ENCODE data around the gene STPG2.

GRCh38 chr4:97656044-97656720 is 487.1 kb downstream of the STPG2 start:
- TF ChIP-seq EZH2phosphoT487 (IDR thresholded peaks at IDR 0.05): no peak
- TF ChIP-seq CTCF (IDR thresholded peaks at IDR 0.05): no peak
